PC-3 (cell line): ENCODE results near the gene TXNL4A. TPM values are rescaled to one million over a fixed set of nuclear protein-coding genes. Genes with fewer than 3 reads are reported as not detected.

Source experiments
- ATAC-seq: fragments of 200-7000 bp; cut with Tn5 transposase; 2 replicates; pipeline ENCODE4 v1.9.1; 2020; ENCODE audit warnings: mild to moderate bottlenecking, moderate library complexity
- BruUV-seq: library from RNA; stranded (reverse); fragments of 400-500 nt; replicated peaks from 2 replicates; lab custom pipeline; 2021; lab: Mats Ljungman, UMichigan
- CTCF ChIA-PET: fragments of 300-600 bp; sonication (Branson Sonifier 250); formaldehyde crosslinking; loops from one replicate; lab custom pipeline; 2022; ENCODE audit warnings: antibody characterized with exemption; lab: Charles Lee
- POLR2A ChIA-PET: fragments of 300-600 bp; sonication (Branson Sonifier 250); formaldehyde crosslinking; loops from one replicate; lab custom pipeline; 2022; ENCODE audit warnings: antibody characterized with exemption; ENCODE audit not compliant: unreplicated experiment; lab: Charles Lee
- DNase-seq: peaks from one replicate; pipeline ENCODE4 v3.0.0-alpha.2; 2015
- H2AFZ ChIP-seq: fragments of 300-600 bp; sonication (generic); 2 replicates; pipeline ENCODE4 v1.6.0; 2016; ENCODE audit warnings: antibody characterized with exemption, low read length
- H3F3A ChIP-seq: fragments of 300-600 bp; sonication (generic); one replicate; pipeline ENCODE4 v1.6.0; 2017; ENCODE audit warnings: antibody characterized with exemption, low read length, control low read depth, mild to moderate bottlenecking; ENCODE audit not compliant: unreplicated experiment
- H3K27ac ChIP-seq: fragments of 300-600 bp; sonication (generic); 2 replicates; pipeline ENCODE4 v1.5.1; 2016; ENCODE audit warnings: mild to moderate bottlenecking, low read length
- H3K27me3 ChIP-seq: fragments of 300-600 bp; sonication (generic); 2 replicates; pipeline ENCODE4 v1.6.1; 2016; ENCODE audit warnings: low read length, mixed read lengths
- H3K36me3 ChIP-seq: fragments of 300-600 bp; sonication (generic); 2 replicates; pipeline ENCODE4 v1.6.1; 2016; ENCODE audit warnings: low read depth, mixed run types, low read length, mixed read lengths
- H3K4me1 ChIP-seq: fragments of 300-600 bp; sonication (generic); 2 replicates; pipeline ENCODE4 v1.5.1; 2016; ENCODE audit warnings: low read length; ENCODE audit not compliant: insufficient read depth
- H3K4me2 ChIP-seq: fragments of 300-600 bp; sonication (generic); 2 replicates; pipeline ENCODE4 v1.6.0; 2016; ENCODE audit warnings: low read length
- H3K4me3 ChIP-seq: fragments of 300-600 bp; sonication (generic); 2 replicates; pipeline ENCODE4 v1.5.1; 2016; ENCODE audit warnings: mild to moderate bottlenecking, low read length, mixed read lengths
- H3K79me2 ChIP-seq: fragments of 300-600 bp; sonication (generic); 2 replicates; pipeline ENCODE4 v1.6.1; 2017; ENCODE audit warnings: low read length, mixed read lengths
- H3K9ac ChIP-seq: fragments of 300-600 bp; sonication (generic); 2 replicates; pipeline ENCODE4 v1.6.0; 2016; ENCODE audit warnings: mild to moderate bottlenecking, low read length
- H3K9me2 ChIP-seq: fragments of 300-600 bp; sonication (generic); replicated peaks from 2 replicates; pipeline ENCODE4 v1.6.1; 2016; ENCODE audit warnings: mixed run types, low read length, mixed read lengths
- H3K9me3 ChIP-seq: fragments of 300-600 bp; sonication (generic); 2 replicates; pipeline ENCODE4 v1.6.1; 2016; ENCODE audit warnings: low read length, mixed read lengths
- H4K20me1 ChIP-seq: fragments of 300-600 bp; sonication (generic); 2 replicates; pipeline ENCODE4 v1.6.1; 2016; ENCODE audit warnings: low read length, mixed read lengths
- EZH2 ChIP-seq: fragments of 300-600 bp; sonication (generic); IDR thresholded peaks from one replicate; pipeline ENCODE4 v1.6.1; 2017; ENCODE audit warnings: antibody characterized with exemption, mild to moderate bottlenecking, low read length; ENCODE audit not compliant: unreplicated experiment
- EZH2phosphoT487 ChIP-seq: fragments of 300-600 bp; sonication (generic); IDR thresholded peaks from 2 replicates; pipeline ENCODE4 v1.6.1; 2018; ENCODE audit warnings: mild to moderate bottlenecking, antibody characterized with exemption, low read length, borderline replicate concordance
- intact Hi-C: fragments of 100-400 bp; cut with micrococcal nuclease; formaldehyde crosslinking; loops from 2 replicates; pipeline ENCODE4 v1.9.0; 2023
- total RNA-seq: library from RNA; depleted of rRNA; stranded (reverse); fragments of >200 nt; gene quantifications from 2 replicates; pipeline ENCODE4 v1.2.3, GENCODE V29; 2014
- TF ChIP-seq, protein P1 (sequence below): fragments of 300-600 bp; sonication (generic); conservative IDR thresholded peaks from 2 replicates; pipeline ENCODE4 v1.5.1; 2017; ENCODE audit warnings: antibody characterized with exemption, low read depth, mild to moderate bottlenecking, low read length

Gene TXNL4A
- total RNA-seq, 1 experiment from 2014 or later, result 159 TPM

GRCh38 chr18:79949697-79950487 lies 38.5 kb downstream of the TXNL4A start:
- peak overlapping the region; percentile 91 for H3K4me3 ChIP-seq
- H3K36me3 ChIP-seq, result peaks cover 5% of the 10 kb centered on the region; the same call in 1 of the 2 replicates
- no peaks in the 10 kb centered on the region for H3K9me3 ChIP-seq
- ChIA-PET CTCF (no interaction called here), POLR2A (no interaction called here)
- no peak overlapping the region for H2AFZ ChIP-seq
- no peak for ATAC-seq
- peak overlapping the region; percentile 100 for H3K4me2 ChIP-seq
- TSS peak; percentile 49 for BruUV-seq
- peak overlapping the region; percentile 76 for H3K9ac ChIP-seq
- peaks cover 4% of the 10 kb centered on the region; the same call in 1 of the 2 replicates for H4K20me1 ChIP-seq
- H3F3A ChIP-seq, result no peaks in the 10 kb centered on the region
- no peaks in the 10 kb centered on the region for H3K27me3 ChIP-seq
- TF ChIP-seq EZH2 (no peak), EZH2phosphoT487 (no peak)
- TF ChIP-seq, protein P1, sequence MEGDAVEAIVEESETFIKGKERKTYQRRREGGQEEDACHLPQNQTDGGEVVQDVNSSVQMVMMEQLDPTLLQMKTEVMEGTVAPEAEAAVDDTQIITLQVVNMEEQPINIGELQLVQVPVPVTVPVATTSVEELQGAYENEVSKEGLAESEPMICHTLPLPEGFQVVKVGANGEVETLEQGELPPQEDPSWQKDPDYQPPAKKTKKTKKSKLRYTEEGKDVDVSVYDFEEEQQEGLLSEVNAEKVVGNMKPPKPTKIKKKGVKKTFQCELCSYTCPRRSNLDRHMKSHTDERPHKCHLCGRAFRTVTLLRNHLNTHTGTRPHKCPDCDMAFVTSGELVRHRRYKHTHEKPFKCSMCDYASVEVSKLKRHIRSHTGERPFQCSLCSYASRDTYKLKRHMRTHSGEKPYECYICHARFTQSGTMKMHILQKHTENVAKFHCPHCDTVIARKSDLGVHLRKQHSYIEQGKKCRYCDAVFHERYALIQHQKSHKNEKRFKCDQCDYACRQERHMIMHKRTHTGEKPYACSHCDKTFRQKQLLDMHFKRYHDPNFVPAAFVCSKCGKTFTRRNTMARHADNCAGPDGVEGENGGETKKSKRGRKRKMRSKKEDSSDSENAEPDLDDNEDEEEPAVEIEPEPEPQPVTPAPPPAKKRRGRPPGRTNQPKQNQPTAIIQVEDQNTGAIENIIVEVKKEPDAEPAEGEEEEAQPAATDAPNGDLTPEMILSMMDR, result no peak
- H3K4me1 ChIP-seq, result peaks cover 14% of the 10 kb centered on the region
- H3K9me2 ChIP-seq, result no peaks in the 10 kb centered on the region
- no peak overlapping the region for H3K27ac ChIP-seq
- peaks cover 59% of the 10 kb centered on the region for H3K79me2 ChIP-seq
- DNase-seq, result no peak
- intact Hi-C loops, result no loop called here

GRCh38 chr18:79948719-79949411 lies 39.5 kb downstream of the TXNL4A start:
- Histone ChIP-seq H3K9me3 (no peaks in the 10 kb centered on the region), H3K79me2 (peaks cover 69% of the 10 kb centered on the region), H2AFZ (no peak overlapping the region), H4K20me1 (peaks cover 7% of the 10 kb centered on the region; the same call in 1 of the 2 replicates), H3K4me1 (peaks cover 14% of the 10 kb centered on the region), H3K4me2 (no peak overlapping the region), H3K27ac (no peak overlapping the region), H3K36me3 (peaks cover 5% of the 10 kb centered on the region; the same call in 1 of the 2 replicates), H3K9me2 (no peaks in the 10 kb centered on the region), H3K9ac (no peak overlapping the region), H3K27me3 (no peaks in the 10 kb centered on the region), H3F3A (no peaks in the 10 kb centered on the region), H3K4me3 (no peak overlapping the region)
- no TSS peak for BruUV-seq
- CTCF ChIA-PET, result no interaction called here
- intact Hi-C loops, result no loop called here
- POLR2A ChIA-PET, result no interaction called here
- ATAC-seq (no peak), DNase-seq (no peak)
- TF ChIP-seq EZH2 (no peak), EZH2phosphoT487 (no peak)
- TF ChIP-seq, protein P1, result no peak
